GM18499 (cell line): ENCODE data around the gene RABGEF1.
A peak's percentile ranks its signal among the peaks of the same experiment; 100 is the strongest.
"Not testable (repeated sequence)": the region's sequence is repeated elsewhere in the genome, so short reads cannot be mapped to it uniquely, and the experiment has no call there.

Experiments used
- ATAC-seq: cut with Tn5 transposase; IDR thresholded peaks from one replicate; pipeline ENCODE4 v1.9.1; 2021; ENCODE audit warnings: moderate number of reproducible peaks; ENCODE audit not compliant: insufficient read depth, unreplicated experiment

Gene RABGEF1

DNA sequence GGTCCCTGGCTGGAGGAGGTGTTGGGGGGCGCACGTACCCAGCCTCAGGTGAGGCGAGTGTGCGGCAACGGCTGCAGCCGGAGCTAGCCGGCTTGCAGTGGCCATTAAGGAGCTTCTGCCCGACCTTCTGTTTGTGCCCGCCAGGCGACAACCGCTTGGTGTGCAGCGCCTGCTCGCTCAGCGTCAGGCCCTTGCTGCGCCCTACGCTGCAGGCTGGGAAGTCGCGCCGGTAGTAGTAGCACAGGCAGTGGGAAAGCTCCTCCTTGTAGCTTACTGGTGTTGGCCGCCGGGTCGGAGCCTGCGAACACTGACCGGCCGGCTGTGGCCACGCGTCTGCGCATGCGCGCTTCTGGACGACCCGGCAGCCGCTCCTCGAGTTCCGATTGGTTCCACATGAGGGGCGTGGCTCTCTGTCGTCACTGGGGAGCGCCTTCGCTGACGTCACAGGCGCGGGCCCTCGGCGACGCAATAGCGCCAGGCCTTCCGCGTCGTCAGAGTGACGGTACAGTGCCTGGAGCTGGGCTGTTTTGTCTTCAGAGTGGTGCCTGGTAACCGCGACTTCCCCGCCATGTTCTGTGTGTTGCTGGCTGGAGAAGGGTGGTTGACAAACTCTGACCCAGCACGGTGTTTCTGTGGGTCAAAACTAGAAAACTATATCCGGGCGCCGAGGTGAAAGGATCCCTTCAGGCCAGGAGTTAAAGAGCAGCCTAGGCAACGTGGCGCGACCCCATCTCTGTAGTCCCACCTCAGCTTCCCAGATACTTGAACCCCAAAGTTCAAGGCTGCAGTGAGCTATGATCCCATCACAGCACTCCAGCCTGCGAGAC is 104.2 kb downstream of the RABGEF1 start:
- ATAC-seq: peak; percentile 82

DNA sequence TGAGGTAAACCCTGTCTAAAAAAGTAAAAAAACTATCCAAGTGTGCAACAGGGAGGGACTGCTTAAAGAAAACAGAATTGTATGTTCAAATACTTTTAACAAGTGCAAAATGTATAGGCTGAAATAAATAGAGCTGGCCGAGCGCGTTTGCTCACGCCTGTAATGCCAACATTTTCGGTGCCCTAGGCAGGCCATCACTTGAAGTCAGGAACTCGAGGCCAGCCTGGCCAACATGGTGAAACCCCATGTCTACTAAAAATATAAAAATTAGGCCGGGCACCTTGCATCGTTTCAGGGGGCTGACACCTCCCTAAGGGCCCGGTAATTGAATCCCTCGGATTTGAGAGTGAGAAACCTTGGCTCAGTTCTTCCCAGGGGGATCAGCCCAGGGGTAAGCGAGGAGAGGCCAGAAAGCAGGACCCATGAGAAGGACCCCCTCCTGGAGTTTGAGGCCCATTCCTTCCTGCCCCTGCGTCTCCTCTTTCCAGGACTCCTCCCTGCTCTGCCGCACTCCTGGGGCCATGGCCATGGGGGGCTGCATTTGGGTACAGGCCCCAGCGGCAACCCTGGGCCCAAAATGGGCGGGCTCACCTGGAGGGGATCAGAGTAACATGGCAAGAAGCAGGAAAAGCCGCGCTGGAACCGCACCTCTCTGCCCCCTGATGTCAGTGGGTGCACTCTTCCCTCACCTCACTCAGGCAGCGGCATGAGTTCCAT is 105.0 kb downstream of the RABGEF1 start:
- no peak for ATAC-seq

DNA sequence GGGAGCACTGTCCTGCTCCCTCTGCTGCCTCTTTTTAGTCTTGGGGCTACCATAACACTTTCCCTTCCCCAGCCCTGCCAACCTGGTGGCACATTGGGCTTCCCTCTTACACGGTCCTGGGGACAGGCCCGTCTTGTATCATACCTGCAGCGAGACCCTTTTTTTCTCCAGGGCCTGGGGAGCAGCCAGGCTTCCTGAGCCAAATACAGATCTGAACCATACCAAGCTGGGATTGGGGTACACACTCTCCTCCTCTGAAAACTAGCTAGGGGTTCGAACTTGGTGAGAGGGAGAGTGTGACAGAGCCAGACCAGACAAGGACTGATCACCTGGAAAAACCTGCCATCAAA is 105.5 kb downstream of the RABGEF1 start:
- not testable (repeated sequence) for ATAC-seq

DNA sequence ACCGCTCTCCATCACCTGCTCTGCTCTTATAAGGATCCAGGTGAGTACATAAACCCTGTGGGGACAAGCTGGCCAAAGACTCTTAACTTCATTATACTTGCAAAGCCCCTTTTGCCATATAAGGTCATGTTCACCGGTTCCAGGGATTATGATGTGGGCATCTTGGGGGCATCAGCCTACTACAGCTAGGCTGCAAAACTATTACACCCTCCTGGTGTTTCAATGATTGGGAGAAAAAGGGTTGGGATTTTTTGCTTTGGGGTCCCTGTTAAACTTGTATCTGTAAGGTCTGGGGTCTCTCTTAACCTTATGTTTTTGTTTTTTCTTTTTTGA is 107.0 kb downstream of the RABGEF1 start:
- not testable (repeated sequence) for ATAC-seq

DNA sequence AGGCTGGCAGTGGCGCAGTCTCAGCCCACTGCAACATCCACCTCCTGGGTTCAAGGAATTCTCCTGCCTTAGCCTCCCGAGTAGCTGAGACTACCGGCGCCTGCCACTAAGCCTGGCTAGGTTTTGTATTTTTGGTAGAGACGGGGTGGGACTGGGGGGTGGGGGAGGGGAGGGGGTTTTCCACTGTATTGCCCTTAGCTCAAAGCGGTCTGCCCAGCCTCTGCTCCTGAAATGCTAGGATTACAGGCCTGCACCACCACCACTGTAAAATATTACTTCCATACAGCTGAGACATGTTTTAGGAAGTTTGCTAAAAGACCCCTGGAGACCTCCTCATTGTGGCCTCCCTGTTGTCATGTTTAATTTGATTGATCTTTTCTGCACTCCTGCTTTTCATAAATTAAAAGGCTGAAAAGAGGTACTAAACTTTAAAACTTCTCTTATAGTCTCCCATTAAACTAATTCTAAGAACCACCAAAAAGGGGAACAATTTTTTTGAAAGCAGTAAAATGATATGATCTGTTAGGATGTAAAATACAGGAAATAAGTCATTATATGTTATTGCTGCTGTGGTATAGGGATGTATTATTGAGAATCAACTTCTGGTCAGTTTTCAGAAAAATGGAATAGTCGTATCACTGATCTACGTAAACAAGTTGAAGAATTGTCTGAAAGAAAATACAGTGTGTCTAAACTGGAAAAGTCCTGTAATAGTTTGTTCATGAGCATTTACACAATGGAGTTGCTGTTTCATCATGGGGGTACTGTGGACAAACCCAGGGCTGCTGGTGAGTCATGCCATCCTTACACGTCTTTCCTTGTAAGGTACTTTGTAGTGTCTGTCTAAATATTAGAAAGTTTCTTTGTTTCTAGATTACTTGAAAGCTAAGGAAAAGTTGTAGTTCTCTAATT is 107.6 kb downstream of the RABGEF1 start:
- no peak for ATAC-seq

DNA sequence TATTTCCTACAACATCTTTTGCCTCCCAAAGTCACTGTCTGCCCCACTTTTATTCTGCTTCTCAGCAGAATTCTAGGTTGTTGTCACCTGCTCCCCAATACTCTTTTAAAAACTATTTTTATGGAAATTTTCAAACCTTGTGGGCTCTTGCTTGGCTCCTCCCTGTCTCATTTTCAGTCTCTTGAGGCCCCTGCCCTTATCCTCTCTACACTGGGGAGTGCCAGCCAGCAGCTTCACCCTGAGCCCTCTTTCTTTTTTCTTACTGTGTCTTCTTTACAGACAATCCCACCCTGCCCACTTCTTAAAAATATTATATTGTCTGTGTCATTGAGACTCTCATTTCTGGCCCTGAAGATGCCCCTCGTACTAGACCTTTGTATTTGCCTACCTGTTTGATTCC is 118.8 kb downstream of the RABGEF1 start:
- ATAC-seq: no peak

DNA sequence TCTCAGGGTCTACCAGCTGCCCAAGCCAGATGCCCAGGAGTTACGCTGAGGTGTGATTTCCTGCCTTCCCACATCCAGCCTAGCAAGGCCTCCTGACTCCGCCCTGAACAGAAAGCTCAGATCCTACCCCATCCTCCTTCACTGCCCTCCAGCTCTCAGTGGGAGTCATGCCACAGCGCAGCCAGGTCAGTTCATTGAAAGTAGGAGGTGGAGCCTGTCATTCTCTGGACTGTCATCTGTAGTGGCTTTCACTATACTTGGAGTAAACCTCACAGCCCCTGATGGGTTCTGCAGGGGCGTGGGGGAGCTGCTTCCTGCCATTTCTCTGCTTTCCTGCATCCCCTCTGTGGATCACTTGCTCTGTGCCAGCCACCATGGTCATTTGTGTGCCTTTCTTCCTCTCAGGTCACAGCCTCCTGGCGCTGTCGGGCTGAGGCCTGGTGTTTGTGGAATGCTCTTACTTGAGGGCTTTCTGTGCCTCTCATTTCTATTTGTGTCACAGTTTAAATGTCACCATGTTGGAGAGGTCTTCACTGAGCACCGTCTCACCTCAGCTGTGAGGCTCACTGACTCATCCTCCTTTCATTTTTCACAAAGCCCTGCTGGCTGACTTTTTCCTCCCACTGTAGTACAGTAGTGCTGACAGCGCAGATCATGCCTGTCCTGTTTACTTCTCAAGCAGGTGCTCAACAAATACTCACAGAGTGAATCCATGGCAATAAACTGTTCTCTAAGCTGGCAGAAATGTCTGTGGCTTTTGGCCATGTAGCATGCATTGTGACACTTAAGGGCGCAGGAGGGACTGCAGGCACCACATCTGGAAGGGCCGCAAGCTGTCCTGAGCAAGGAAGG is 119.5 kb downstream of the RABGEF1 start:
- ATAC-seq: no peak

DNA sequence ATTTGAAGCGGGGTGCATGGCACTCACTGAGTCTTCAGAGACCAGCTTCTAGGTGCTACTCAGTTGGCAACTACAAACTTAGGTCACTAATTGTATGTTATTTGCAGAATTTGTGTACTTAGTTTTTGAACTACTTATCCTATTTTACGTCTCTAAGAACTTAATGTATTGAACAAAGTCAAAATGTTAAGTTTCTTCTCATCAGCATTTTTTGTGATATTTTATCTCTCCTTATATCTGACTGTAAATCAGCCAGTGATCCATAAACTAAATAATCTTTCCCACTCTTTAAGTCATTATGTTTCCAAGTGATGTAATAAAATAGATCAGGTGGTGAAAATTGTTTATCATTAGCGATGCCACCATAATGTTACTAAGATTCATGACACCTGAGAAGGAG is 120.2 kb downstream of the RABGEF1 start:
- ATAC-seq: no peak
